HG02973 (cell line): ENCODE data around the gene SLC15A5.
A peak's percentile ranks its signal among the peaks of the same experiment; 100 is the strongest.

ENCODE experiments used
- ATAC-seq: cut with Tn5 transposase; IDR thresholded peaks from one replicate; pipeline ENCODE4 v1.9.1; 2021; ENCODE audit warnings: moderate library complexity; ENCODE audit not compliant: unreplicated experiment

The SLC15A5 gene

DNA sequence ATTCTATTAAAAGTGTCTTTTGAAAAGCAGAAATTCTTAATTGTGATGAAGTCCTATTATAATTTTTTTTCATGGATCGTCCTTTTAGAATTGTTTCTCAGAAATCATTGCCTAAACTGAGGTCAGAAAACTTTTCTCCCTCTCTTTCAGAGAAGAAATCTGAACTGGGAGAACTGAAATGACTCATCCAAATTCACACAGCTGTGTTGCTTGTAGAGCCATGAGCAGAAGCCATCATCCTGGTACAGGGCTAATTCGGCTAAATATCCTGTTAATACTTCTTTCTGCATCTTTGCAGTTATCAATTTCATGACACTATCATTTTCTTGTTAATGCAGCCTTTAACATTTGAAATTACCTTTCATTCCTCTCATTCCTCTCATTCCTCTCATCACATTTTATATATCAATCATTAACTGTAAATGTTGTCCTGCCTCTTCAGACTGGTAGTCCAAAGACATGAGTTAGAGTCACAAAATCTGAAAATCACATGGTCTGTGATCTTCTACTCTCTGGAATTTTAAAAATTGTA, 15.5 kb downstream of the SLC15A5 start:
- ATAC-seq = no peak

DNA sequence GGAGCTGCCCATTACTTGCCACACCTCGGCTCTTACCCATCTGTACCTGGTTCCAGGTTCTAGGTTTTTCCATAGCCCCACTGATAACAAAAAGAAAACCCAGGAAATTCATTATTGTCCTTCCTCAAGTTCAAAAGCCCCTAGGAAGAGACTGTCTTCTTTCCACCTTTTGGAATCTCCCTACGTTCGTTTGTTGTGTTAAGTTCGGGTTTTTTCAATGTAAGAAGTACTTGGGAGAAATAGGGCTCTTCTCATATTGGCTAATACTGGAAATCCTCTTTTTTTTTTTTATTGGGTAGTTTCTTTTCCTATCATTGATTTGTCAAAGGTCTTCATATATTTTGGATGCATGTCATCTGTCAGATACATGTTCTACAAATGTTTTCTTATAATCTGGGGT, 17.3 kb downstream of the SLC15A5 start:
- ATAC-seq = no peak

DNA sequence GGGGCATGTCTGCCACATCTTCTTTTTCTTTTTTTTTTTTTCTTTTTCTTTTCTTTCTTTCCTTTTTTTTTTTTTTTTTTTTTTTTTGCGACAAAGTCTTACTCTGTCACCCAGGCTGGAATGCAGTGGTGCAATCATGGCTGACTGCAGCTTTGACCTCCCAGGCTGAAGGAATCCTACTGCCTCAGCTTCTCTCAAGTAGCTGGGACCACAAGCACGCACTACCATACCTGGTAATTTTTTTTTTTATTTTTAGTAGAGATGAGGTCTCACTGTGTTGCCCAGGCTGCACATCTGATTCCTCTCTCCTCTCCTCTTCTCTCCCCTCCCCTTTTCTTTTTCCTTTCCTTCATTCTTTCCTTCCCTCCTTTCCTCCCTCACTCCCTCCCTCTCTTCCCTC, 18.5 kb downstream of the SLC15A5 start:
- no peak for ATAC-seq

DNA sequence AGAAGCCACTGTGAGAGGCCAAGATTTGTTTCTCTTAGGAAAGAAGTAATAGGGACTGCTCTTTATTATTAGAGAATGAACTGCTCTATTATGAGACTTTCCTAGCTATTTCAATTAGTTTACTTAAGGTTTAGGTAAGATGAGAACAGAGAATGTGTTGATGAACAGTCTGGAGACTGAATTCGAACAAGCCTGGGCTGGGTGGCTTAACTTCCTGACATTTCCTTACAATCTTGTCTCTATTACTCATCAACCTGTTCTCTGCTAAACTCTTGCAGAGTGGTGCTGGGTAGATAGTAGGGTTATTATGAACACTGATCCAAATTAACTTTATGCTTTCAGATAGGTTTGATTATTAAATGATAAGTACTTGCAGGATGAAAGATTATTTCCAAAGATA, 31.2 kb downstream of the SLC15A5 start:
- no peak for ATAC-seq

DNA sequence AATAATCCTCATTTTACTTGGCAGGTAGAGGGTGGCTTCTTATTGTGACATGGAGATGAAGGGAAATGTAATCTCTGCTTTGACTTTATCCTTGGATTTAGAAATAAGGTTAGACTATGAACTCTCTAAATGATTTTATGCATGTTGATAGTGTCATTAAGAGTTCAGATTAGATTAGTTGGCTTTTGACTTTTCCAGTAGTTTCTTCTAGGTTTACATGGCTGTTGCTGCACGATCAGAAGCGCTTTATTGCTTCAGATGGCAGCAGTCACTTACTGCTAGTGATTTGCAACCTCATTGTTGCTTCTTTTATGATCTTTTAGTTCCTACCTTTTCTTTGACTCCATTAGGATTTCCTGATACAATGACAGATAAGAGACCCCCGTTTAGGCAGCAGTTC, 32.3 kb downstream of the SLC15A5 start:
- no peak for ATAC-seq

DNA sequence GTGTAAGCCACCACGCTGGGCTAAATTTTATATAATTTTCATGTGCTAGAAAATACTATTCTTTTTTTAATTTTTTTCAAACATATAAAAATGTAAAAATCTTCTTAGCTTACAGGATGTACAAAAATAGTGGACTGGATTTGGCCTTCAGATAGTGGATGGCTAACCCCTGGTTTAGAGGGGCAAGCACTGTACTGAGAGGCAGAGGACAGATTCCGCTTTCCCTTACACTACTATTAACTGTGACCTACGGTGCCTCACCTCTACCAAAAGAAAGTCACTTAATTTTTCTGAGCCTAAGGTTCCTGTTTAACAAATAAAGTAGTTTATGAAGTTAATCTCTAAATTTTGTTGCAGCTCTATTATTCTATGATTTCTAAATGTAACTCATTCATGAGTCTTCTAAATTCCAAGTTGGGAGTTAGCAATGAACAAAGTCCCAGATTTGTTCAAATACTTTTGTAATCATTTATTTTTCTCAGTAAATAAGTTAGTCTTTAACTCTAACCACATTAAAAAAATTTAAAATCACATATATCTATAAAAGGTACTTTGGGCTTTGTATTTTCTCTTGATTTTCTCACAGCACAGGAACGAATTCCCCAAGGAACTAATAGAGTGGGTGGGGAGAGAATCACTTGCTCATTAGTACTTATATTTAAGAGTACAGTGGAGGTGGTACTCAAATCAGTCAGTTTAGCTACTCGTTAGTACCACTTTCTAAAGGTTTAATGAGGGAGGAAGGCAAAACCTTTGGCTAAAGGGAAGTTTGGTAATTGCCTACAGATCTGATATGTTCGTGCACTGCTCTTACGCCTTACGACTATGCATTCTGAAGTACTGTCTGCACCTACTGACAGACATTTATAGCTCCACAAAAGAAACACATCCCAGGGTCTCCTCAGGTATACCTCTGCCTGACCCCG, 33.7 kb downstream of the SLC15A5 start:
- ATAC-seq = no peak

DNA sequence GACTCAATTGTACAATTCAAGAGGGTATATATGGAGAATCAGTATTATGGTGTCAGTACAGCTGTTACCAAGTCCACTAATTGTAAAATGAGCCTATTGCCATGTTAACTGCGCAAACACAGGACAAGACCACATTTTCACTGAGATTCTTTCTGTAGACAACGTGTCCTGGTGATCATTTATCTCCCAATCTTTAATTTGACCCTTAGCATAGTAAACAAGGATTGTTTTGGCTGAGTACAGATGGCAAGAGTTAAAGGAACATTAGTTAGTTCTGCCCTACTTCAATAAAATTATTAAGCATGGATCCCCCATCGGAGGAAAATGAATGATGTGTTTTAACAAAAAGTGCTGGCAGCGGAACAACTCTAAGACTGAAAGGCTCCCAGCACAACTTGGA, 36.1 kb downstream of the SLC15A5 start:
- ATAC-seq = no peak

DNA sequence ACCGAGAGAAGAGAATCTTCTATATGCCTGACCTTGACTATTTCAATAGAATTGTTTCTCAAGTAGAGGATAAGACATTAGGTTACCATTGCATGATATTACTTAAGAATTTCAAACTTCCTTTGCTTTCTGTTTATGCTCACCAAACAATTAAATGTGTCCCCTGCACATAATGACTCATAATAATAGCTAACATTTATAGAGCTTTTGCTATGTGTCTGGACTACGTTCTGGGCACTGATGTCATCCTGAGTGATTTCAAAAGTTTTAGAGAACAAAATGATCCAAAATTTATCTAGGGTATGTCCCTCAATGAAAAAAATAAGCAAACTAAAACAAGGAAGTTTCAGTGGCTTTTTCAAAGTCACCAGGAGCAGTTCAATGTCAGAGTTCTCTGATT, 38.8 kb downstream of the SLC15A5 start:
- no peak for ATAC-seq

DNA sequence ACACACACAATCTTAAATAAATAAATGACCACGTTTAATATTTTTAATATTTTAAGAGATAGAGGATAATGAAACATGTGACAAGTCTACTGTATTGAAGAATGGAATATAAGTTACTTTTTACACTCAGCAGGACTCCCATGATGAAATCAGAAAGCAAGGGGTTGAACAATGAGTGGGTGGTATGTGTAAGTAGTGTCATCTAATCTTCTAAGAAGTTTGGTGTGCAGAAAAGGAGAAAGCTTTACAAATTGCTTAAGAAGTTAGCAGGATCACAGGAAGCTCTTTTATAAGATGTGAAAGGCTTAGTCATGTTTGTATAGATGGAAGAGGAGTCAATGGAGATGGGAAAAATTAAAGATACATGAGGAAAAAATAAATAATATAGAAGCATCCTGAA, 47.8 kb downstream of the SLC15A5 start:
- ATAC-seq = no peak

DNA sequence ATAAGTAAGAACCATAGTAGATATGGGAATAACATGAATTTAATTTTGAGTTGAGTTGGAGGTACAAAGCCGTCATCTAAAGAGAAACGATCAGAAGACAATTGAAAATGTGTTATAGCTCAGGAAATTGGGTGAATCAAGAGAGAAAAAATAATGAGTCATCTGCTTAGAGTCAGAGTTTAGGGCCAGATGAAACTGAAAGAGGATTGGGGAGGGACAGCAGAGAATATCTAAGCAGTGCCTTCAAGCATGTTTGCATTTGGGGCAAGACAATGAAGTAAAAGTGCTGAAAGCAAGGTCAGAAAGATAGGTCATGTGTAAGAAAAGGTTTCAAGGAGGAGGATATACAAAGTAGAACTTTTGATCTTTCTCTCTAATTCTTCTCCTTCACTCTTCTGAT, 49.4 kb downstream of the SLC15A5 start:
- ATAC-seq = no peak

DNA sequence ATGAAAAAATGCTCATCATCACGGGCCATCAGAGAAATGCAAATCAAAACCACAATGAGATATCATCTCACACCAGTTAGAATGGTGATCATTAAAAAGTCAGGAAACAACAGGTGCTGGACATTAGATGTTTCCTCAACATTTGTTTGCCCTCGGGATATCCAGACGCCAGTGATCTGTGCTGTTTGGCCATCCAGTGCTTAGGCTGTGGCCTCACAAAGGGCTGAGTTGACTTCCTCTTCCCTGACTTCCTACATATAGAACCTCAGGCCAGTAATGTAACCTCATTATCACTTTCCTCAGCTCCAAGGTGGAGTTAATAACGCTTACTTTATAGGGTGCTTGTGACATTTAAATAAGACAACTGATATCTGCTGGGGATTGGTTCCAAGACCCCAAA, 51.8 kb downstream of the SLC15A5 start:
- ATAC-seq = no peak

DNA sequence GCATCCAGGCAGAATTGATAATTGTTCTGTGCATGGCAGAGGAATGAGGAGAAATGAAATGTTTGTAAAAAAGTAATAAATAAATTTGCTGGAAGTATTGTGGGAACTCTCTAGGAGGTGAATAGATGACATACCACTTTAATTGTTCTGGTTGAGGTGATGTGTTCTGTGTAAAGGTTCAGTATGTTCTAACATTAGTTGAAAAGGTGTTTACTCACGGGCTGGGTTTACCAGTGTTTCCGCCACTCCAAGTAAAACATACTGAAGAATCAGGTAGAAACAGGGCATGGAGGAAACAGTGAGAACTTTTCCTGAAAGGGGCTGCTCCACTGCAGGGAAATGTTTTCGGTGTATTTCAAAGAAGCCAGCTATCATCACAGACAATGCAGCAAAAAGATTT, 53.3 kb downstream of the SLC15A5 start:
- ATAC-seq = no peak

DNA sequence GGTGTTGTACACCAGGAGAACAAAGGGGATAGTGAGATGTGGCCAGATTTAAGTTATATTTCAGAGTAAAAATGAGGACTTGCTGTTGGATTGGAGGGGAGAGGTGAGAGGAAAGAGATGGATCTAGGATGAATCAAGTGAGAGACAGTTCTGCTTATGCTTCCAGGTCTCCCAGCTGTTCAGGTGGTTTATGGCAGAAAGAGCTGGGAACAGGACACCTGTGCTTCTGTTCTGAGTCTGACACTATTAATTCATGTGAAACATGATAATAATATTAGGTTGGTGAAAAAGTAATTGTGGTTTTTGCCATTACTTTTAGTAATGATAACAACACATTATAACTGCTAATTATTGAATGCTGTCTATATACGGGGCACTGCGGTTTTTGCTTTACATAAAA, 55.7 kb downstream of the SLC15A5 start:
- no peak for ATAC-seq

DNA sequence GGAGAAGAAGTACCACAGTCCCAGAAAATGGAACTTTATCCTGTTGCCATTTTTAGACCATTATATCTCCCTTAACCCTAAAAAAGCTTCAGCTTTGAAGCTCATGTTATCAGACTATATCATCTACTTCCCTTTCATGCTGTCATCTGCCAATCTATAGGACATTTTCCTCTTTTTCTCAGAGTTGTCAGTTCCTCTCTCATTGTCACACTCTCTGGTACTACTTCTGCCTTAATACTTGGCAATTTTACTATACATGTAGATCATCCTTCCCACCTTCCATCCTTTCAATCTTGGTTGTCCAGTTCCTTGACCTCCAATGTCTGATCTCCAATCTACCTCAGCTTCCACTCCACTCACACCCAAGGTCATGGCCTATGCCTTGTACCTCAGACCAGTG, 57.4 kb downstream of the SLC15A5 start:
- no peak for ATAC-seq

DNA sequence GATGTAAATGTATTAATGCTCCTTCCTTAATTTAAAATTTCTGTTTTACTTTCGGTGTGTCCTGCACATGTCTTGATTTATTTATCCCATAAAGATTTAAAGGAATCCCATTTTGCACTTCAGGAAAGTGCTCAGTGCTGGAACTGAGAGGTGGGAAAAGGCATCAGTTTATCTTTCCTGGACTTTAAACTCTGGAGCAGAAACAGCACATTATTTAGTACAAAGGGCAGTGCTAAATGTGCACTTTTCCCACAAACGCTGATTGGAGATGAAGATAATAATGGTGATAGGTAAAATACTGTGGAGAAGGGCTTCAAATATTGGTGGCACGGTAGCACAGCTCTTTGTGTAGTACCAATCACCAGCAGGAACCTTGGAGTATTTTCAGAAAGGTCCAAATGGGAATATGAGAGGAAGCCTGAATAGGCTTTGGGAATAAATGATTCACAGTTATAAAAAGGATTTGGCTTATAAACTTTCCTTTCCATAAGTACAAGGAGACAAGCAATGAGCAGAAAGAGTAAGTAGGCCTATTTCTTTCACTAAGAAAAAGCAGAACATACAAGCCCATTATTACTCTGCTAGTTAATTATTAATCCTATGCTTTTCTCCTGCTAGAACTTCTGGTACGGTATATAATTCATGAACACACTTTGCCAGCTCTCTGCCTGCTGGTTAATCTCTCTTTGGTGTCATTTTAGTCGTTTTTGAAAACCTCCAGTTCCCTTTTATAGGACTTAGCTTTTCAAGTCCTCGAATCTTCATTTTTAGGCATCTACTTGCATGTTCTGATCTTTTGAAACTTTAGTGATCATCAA, 58.3 kb downstream of the SLC15A5 start:
- no peak for ATAC-seq

DNA sequence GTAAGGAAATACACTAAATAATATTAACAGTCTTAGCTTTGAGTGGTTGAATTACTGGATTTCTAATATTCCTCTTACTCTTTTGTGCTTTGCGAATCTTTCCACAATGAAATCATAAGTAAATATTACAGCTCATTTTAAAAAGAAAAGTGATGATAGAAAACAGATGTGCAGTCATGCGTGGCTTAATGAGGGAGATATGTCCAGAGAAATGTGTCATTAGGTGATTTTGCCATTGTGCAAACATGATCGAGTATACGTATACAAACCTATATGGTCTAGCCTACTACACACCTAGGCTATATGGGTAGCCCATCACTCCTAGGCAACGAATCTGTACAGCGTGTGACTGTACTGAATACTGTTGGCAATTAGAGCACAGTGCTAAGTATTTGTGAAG, 59.3 kb downstream of the SLC15A5 start:
- ATAC-seq = no peak

DNA sequence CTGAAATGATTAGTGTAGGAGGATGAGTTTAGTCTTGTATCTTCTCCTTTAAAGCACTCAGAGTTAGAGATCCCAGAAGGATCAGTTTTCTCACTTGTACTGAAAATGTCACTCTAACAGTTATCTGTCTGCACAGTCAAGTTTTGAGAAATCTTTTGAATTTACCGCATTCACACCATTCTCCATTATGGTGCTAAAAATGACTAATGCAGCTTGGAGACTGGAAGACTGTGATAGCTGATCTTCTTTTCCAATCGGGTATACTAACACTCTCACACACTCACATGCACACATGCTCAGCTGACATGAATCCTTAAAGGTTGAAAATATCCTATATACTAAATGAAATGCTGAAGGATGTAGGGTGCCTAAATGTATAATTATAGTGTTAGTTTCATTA, 65.8 kb downstream of the SLC15A5 start:
- ATAC-seq = no peak

DNA sequence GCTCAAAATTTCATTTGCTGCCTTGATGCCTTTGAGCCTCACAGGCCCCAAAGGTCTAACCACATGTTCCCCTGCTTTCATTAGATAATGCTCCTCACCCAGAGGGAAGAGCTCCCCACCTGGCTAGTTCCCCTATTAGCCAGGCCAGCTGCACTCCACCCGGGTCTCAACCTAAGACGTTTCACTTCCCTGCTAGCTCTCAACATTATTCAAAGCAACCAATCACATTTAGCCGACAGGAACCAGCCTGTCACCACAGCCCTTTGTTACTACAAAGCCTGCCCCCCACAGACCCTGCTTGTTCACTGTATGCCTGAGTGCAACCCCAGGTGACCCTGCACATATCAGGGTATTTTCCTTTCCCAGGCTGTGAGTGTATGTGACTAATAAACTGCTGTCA, 78.6 kb downstream of the SLC15A5 start:
- peak; percentile 92 for ATAC-seq

DNA sequence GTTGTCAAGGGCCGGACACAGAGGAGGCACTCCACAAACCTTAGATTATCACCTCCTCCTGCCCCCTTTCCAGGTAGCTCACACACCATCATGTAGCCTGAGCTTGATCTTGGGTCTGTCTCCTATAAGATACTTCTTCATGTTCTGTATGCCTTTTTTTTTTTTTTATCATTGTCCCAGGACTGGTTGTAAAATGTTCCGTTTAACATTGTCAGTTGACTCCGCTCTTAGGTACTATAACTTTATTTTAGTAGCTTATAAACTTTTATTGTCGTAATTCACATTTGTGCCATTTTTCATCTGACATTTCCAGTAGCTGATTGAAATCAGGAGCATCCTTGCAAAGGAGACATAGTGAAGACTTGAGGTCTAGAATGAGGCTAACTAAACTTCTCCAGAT, 79.9 kb downstream of the SLC15A5 start:
- no peak for ATAC-seq

DNA sequence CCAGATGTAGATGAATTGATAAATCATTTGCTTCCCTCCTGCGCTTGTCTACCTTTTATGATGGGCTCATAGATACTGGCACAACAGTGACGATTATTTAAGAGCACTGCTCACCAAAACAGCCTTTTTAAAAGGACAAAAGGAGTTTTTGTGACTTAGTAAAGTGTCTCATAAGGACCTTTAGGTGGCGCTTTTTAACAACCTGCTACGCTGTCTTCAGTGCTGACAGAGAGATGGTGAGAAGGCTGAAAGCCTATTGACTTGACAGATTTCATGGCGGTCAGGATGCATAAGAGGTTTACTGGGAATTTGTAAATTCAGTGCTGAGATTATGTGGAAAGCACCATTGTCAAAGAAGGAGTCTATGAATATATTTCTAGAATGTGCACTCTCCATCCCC, 87.6 kb downstream of the SLC15A5 start:
- ATAC-seq = no peak

DNA sequence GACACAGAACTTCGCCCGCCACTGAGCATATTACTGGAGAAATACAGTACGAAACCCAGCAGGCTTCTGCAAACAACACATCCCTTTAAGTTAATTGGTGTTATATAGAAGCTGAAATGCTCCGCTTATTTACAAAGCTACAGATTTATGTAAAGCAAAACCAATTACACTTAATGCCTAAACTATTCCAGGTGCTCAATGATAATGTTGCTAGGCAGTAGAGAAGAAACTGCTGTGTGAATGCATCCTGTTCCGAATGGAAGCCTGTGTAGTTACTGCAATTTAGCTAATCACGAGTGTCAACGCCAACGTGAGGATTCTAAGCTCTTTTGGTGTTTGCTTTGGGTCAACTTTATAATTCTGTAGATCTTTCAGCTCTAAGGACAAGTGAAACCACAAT, 89.8 kb downstream of the SLC15A5 start:
- ATAC-seq = no peak

DNA sequence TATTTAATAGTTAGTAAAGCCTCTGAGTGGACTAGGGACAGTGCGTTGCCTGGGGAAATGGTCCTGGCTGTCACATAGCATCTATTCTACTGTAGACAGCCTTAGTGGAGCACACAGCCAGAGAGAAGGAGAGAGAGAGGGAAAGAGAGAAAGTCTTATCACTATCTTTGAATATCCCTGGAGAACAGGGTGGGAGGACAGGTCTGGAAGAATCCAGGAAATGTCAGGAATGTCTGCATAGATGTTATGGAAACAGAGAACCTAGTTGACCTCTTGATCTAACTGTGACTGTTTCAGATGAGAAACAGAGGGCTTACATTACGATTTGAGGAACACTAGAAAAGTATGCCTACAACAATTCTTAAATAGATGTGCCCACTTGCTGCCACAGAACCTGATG, 92.8 kb downstream of the SLC15A5 start:
- ATAC-seq = no peak
